Stomach (tissue), 9 donors: ENCODE measurements around the gene WDR35. TPM values are rescaled to one million over a fixed set of nuclear protein-coding genes. Genes with fewer than 3 reads are reported as not detected.

Experiments used
- DNase-seq, 2 donors: peaks; one replicate each; pipeline versions ENCODE4 v3.0.0 to v3.0.0-alpha.2; 2013 to 2019
- H3K27ac ChIP-seq, 5 donors: fragments of 200-600 bp in 4 of 5; sonication (generic) in 4 of 5; one replicate each; pipeline ENCODE4 v1.5.1; 2013 to 2019; ENCODE audit warnings: mild to moderate bottlenecking in 1 of 5, moderate library complexity in 1 of 5
- H3K27me3 ChIP-seq, 3 donors: fragments of 200-600 bp; sonication (generic); one replicate each; pipeline ENCODE4 v1.5.1; 2017 to 2019; ENCODE audit warnings: mixed run types in 1 of 3
- H3K36me3 ChIP-seq, 4 donors: fragments of 200-600 bp; sonication (generic); 1 replicate in 3 of 4; 2 replicates in 1 of 4; pipeline ENCODE4 v1.5.1; 2016 to 2019
- H3K4me1 ChIP-seq, 4 donors: fragments of 200-600 bp; sonication (generic); one replicate each; pipeline ENCODE4 v1.5.1; 2016 to 2019
- H3K4me3 ChIP-seq, 4 donors: fragments of 200-600 bp; sonication (generic) in 3 of 4; one replicate each; pipeline ENCODE4 v1.5.1; 2016 to 2019; ENCODE audit warnings: mild to moderate bottlenecking in 1 of 4
- H3K9me3 ChIP-seq, 4 donors: fragments of 200-600 bp; sonication (generic); one replicate each; pipeline ENCODE4 v1.5.1; 2016 to 2019
- EP300 ChIP-seq: sonication (generic); formaldehyde crosslinking; IDR thresholded peaks from one replicate; pipeline ENCODE4 v1.6.1; 2017; ENCODE audit warnings: antibody characterized with exemption
- POLR2A ChIP-seq, 4 donors: fragments of 450-650 bp; IDR thresholded peaks; one replicate each; pipeline ENCODE4 v1.6.1; 2016; ENCODE audit warnings: antibody characterized with exemption in 4 of 4, control low read depth in 2 of 4, mild to moderate bottlenecking in 1 of 4, moderate library complexity in 1 of 4
- POLR2AphosphoS5 ChIP-seq, 3 donors: sonication (generic); formaldehyde crosslinking; IDR thresholded peaks; one replicate each; pipeline ENCODE4 v1.6.1; 2016; ENCODE audit warnings: antibody characterized with exemption in 3 of 3
- WGBS, 5 donors: extraction: QIAGEN DNeasy Blood & Tissue Kit in 3 of 5; methylation state at CpG; one replicate each; pipeline versions ENCODE4 v1.1.5 to v1.1.7; 2013 to 2018; 5-methylcytosine and 5-hydroxymethylcytosine counted together
- intact Hi-C: fragments of 100-400 bp; cut with DNase I; formaldehyde crosslinking; loops from one replicate; pipeline ENCODE4 v1.15.1; 2023; ENCODE audit warnings: low total_unique reads
- polyA plus RNA-seq, 3 donors: library from polyadenylated mRNA; stranded (reverse); fragments of 200-250 nt; gene quantifications; one replicate each; pipeline ENCODE4 v1.2.3, GENCODE V29; 2013
- total RNA-seq, 5 donors: library from RNA; depleted of rRNA; stranded (reverse); fragments of >200 nt; gene quantifications; one replicate each; pipeline versions ENCODE4 v1.1.0 to v1.2.3, GENCODE V29; 2014 to 2016
- TF ChIP-seq, protein P1 (sequence below), 7 experiments: fragments of 450-650 bp in 4 of 7; fragments of 200-600 bp in 3 of 7; sonication (generic) in 3 of 7; IDR thresholded peaks; one replicate each; pipeline ENCODE4 v1.5.1; 2016 to 2019; ENCODE audit warnings: antibody characterized with exemption in 7 of 7, control low read depth in 2 of 7, mild to moderate bottlenecking in 1 of 7
- donor health status: healthy with polysubstance abuse.
- donor health status: Bipolar disorder and iron deficiency.
- donor health status: healthy.

The WDR35 gene
- total and polyA plus RNA-seq, 8 donors, result under 0.01 to 28.3 (median 3.5) TPM

DNA sequence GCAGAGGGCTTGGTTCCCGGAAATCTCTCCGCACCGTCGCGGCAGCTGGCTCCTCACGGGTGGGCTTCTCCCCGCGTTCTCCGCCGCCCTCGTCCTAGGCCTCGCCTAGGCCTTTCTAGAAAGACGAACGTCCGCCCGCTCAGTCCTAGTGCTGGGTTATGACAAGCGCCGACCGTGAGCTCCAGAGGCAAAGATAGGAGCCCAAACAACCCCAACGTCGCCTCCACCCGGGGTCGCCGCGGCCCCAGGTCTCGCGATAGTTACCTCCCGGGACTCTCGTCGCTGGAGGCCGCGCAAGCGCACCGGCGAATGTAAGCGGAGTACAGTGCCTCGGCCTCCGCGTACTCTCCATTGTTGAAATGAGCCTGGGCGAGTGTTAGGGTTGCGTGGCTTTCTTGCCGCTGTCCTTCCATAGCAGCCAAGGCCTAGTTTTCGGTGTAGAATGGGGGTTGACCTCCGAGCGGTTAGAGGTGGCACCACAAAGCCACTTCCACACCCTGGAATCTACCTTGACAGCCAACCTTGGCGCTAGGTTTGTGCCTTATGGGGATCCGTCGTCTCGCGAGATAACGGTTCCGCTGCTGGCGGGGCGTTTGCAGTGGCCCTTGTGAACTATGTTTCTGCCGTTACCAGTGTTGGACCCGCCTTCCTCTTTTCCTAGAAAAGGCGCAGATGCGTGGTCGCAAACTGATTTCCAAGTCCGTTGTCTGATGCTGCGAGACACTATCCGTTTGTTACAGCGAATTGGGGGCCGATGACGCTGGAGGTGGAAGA is 88.3 kb downstream of the WDR35 start, which contains the start of gene TTC32:
TTC32 (minus strand) TSS at position 542 of the 774 bp plus-strand sequence; CDS start at position 413, 129 bp downstream.
- Histone ChIP-seq H3K27me3 (no peaks in the 10 kb centered on the region), H3K9me3 (no peaks in the 10 kb centered on the region), H3K27ac (peak within 1 kb of the TSS; percentile 89 to 96 (median 94)), H3K4me3 (peak within 1 kb of the TSS; percentile 76 to 88 (median 84)), H3K36me3 (peaks cover 0 to 4% (median 0%) of the 10 kb centered on the region in 4 donors), H3K4me1 (peaks cover 29 to 49% (median 40%) of the 10 kb centered on the region in 4 donors)
- WGBS, 5 donors, result 0 to 1% (median 1%) methylated on average over 38 to 65 of the region's 65 CpGs
- DNase-seq, result peak; percentile 93 to 97
- TF ChIP-seq, protein P1, sequence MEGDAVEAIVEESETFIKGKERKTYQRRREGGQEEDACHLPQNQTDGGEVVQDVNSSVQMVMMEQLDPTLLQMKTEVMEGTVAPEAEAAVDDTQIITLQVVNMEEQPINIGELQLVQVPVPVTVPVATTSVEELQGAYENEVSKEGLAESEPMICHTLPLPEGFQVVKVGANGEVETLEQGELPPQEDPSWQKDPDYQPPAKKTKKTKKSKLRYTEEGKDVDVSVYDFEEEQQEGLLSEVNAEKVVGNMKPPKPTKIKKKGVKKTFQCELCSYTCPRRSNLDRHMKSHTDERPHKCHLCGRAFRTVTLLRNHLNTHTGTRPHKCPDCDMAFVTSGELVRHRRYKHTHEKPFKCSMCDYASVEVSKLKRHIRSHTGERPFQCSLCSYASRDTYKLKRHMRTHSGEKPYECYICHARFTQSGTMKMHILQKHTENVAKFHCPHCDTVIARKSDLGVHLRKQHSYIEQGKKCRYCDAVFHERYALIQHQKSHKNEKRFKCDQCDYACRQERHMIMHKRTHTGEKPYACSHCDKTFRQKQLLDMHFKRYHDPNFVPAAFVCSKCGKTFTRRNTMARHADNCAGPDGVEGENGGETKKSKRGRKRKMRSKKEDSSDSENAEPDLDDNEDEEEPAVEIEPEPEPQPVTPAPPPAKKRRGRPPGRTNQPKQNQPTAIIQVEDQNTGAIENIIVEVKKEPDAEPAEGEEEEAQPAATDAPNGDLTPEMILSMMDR (IDR thresholded peaks at IDR 0.05), result peak in 2 of 7 experiments; percentile 12 to 29
- TF ChIP-seq POLR2AphosphoS5 (IDR thresholded peaks at IDR 0.05) (peak; percentile 58 to 81 (median 67)), EP300 (no peak), POLR2A (IDR thresholded peaks at IDR 0.05) (peak in 2 of 4 donors; percentile 65 to 77)
- intact Hi-C loops, result no loop called here

DNA sequence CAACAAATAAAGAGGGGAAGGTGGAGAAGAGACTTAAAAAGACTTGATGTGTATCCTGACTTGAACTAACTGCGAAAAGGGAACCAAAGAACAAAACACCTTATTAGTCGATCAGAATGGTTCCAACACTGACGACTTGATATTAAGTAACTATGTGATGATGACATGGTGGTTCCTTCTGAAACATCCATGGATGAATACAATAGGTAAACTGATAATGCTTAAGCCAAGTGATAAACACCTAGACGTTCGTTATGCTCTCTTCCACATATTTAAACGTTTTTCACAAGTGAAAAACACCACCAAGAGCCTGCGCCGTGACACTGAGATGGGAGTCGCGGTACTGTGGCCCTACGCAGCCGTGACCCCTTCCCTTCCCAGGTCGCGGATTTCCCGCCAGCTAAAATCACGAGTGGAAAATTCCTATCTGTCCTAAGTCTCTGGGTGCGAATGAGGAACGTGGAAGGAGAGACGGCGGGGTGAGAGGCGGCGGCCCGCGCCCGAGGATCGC is 88.9 kb downstream of the WDR35 start:
- Histone ChIP-seq H3K27me3 (no peaks in the 10 kb centered on the region), H3K36me3 (peaks cover 0 to 4% (median 0%) of the 10 kb centered on the region in 4 donors), H3K9me3 (no peaks in the 10 kb centered on the region), H3K4me3 (peak overlapping the region; percentile 76 to 88 (median 84)), H3K4me1 (peaks cover 29 to 54% (median 43%) of the 10 kb centered on the region in 4 donors), H3K27ac (peak overlapping the region; percentile 89 to 96 (median 94))
- no peak for TF ChIP-seq EP300
- WGBS, 5 donors, result 0 to 1% (median 1%) methylated on average over 26 of the region's 26 CpGs
- DNase-seq, result no peak
- intact Hi-C loops, result no loop called here

DNA sequence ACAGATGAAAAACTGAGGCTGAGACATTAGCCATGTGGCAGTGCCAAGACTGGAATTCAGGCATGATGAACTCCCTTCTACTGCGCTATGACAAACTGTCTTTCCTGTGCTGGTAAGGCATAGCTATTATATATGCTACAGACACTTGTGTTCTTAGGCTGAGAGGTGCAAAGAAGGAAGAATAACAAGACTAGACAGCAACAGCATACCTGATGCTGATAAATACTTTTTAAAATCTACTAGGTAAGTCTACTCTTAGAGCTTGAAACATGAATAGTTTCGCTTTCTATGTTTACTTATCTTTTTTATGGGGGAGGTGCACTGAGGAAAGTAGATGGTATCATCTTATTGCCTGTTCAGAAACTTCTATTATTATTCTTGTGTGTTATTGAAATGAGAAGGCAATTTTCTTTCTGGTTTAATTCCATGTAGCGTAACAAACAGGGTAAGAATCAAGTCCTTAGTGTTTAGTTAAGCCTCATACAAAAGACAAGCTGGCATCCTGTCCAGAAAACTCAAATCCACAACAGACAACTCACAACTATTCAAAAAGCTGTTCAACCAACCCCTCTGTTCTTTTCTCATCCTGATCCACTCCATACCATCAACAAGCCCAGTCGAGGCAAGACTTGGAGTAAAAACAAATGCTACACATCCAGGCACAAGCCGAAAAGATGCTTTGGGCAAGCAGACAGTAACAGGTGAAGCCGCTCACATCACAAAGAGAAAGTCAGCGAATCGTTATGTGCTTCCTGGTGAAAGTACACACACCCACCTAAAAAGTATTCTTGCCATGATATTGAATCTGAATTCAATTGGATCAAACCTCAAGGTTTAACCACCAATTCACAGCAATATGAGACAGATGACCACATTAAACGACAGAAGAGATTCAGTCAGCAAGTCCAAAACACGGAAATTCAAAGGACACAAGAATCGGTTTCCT is 89.6 kb downstream of the WDR35 start:
- TF ChIP-seq, protein P1 (IDR thresholded peaks at IDR 0.05), result no peak
- Histone ChIP-seq H3K4me1 (peaks cover 29 to 61% (median 46%) of the 10 kb centered on the region in 4 donors), H3K4me3 (peak overlapping the region; percentile 76 to 88 (median 84)), H3K9me3 (no peaks in the 10 kb centered on the region), H3K27ac (peak overlapping the region in 4 of 5 donors; percentile 93 to 96 (median 94)), H3K27me3 (no peaks in the 10 kb centered on the region), H3K36me3 (peaks cover 0 to 4% (median 0%) of the 10 kb centered on the region in 4 donors)
- intact Hi-C loops, result no loop called here
- WGBS, 5 donors, result 21 to 32% (median 24%) methylated on average over 11 of the region's 11 CpGs
- peak in 1 of 2 donors; percentile 46 for DNase-seq

DNA sequence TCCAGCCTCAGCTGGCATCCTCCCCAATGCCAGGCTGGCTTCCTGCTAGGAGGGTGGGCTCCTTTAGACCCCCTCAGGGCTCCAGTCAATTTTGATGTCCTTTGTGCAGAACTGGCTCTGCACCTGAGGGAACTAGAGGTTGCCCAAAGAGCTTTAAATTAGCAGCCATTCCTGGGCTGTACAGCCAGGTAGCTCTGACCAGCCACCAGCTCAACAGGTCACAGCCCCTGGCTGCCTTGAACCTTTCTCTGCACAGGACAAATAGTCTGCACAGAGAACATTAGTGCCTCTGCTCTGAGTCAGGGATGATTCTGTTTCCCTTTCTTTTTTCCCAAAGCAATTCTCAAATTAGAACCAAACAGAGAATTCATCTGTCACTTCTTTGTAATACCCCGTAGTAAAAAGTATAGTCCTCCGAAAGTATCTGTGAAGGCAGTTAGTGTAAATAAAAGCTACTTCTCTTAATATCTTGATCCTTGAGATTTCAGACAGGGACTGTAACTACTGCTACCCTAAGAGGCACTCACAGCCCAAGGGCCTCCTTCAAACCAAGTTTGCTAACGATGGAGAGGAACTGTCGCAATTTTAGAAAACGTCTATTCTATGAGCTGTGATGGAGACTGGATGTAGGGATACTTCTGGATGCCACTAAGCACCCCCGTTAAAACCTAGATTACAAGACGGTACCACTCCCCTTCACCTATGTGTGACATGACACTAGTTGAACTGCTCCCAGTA is 91.1 kb downstream of the WDR35 start:
- no peak overlapping the region for H3K27ac ChIP-seq
- WGBS, 5 donors, result 70 to 77% (median 75%) methylated on average over 7 of the region's 7 CpGs
- H3K4me1 ChIP-seq, result peaks cover 29 to 76% (median 52%) of the 10 kb centered on the region in 4 donors
- no peak for DNase-seq
- no peaks in the 10 kb centered on the region for H3K9me3 ChIP-seq
- H3K4me3 ChIP-seq, result peak overlapping the region in 1 of 4 donors; percentile 14
- intact Hi-C loops, result no loop called here
- peaks cover 0 to 4% (median 0%) of the 10 kb centered on the region in 4 donors for H3K36me3 ChIP-seq
- TF ChIP-seq, protein P1 (IDR thresholded peaks at IDR 0.05), result no peak
- no peak for TF ChIP-seq POLR2A (IDR thresholded peaks at IDR 0.05)
- no peak for TF ChIP-seq EP300
- no peak for TF ChIP-seq POLR2AphosphoS5 (IDR thresholded peaks at IDR 0.05)
- H3K27me3 ChIP-seq, result no peaks in the 10 kb centered on the region
